PC-9 (cell line): ENCODE measurements around the gene CTIF. TPM values are rescaled to one million over a fixed set of nuclear protein-coding genes. Genes with fewer than 3 reads are reported as not detected.

Experiments used
- BruUV-seq: library from RNA; stranded (reverse); fragments of 400-500 nt; replicated peaks from 2 replicates; lab custom pipeline; 2021; lab: Mats Ljungman, UMichigan
- CTCF ChIA-PET: fragments of 300-600 bp; sonication (Branson Sonifier 250); formaldehyde crosslinking; loops from one replicate; lab custom pipeline; 2022; ENCODE audit warnings: antibody characterized with exemption; lab: Charles Lee
- POLR2A ChIA-PET: fragments of 300-600 bp; sonication (Branson Sonifier 250); formaldehyde crosslinking; loops from one replicate; lab custom pipeline; 2022; ENCODE audit warnings: antibody characterized with exemption; ENCODE audit not compliant: unreplicated experiment; lab: Charles Lee
- DNase-seq, 2 experiments: peaks; one replicate each; pipeline versions ENCODE4 v3.0.0 to v3.0.0-alpha.2; 2015 to 2022; ENCODE audit warnings: mixed read lengths in 1 of 2
- H2AFZ ChIP-seq: fragments of 200-600 bp; sonication (generic); 2 replicates; pipeline ENCODE4 v1.8.1; 2017; ENCODE audit warnings: antibody characterized with exemption
- H3F3A ChIP-seq: fragments of 200-600 bp; sonication (generic); 2 replicates; pipeline ENCODE4 v1.8.1; 2017; ENCODE audit warnings: antibody characterized with exemption, mild to moderate bottlenecking, low read depth; ENCODE audit not compliant: insufficient read depth
- H3K27ac ChIP-seq: fragments of 200-600 bp; sonication (generic); 2 replicates; pipeline ENCODE4 v1.6.1; 2016; ENCODE audit warnings: mixed run types
- H3K27me3 ChIP-seq: fragments of 200-600 bp; sonication (generic); 2 replicates; pipeline ENCODE4 v1.6.1; 2016; ENCODE audit warnings: low read depth, mixed run types; ENCODE audit not compliant: insufficient read depth
- H3K36me3 ChIP-seq: fragments of 200-600 bp; sonication (generic); 2 replicates; pipeline ENCODE4 v1.6.1; 2016; ENCODE audit warnings: low read depth, mixed run types
- H3K4me1 ChIP-seq: fragments of 200-600 bp; sonication (generic); replicated peaks from 2 replicates; pipeline ENCODE4 v1.6.1; 2016; ENCODE audit warnings: mixed run types; ENCODE audit not compliant: insufficient read depth
- H3K4me2 ChIP-seq: fragments of 200-600 bp; sonication (generic); 2 replicates; pipeline ENCODE4 v1.6.1; 2017; ENCODE audit warnings: mixed run types
- H3K4me3 ChIP-seq: fragments of 200-600 bp; sonication (generic); 2 replicates; pipeline ENCODE4 v1.6.1; 2016; ENCODE audit warnings: mixed run types
- H3K79me2 ChIP-seq: fragments of 200-600 bp; sonication (generic); 2 replicates; pipeline ENCODE4 v1.6.1; 2017; ENCODE audit warnings: low read depth, mixed run types
- H3K9me2 ChIP-seq: fragments of 200-600 bp; sonication (generic); 2 replicates; pipeline ENCODE4 v1.8.1; 2017; ENCODE audit warnings: mild to moderate bottlenecking; ENCODE audit not compliant: insufficient read depth
- H3K9me3 ChIP-seq: fragments of 200-600 bp; sonication (generic); 2 replicates; pipeline ENCODE4 v1.8.1; 2016; ENCODE audit warnings: low read depth; ENCODE audit not compliant: insufficient read depth
- H4K20me1 ChIP-seq: fragments of 200-600 bp; sonication (generic); 2 replicates; pipeline ENCODE4 v1.8.1; 2017; ENCODE audit not compliant: insufficient read depth
- EZH2 ChIP-seq: fragments of 200-600 bp; sonication (generic); IDR thresholded peaks from 2 replicates; pipeline ENCODE4 v1.8.0; 2017; ENCODE audit warnings: antibody characterized with exemption, low read depth
- intact Hi-C: fragments of 100-400 bp; cut with micrococcal nuclease; formaldehyde crosslinking; loops from one replicate; pipeline ENCODE4 v1.10.0; 2022; ENCODE audit not compliant: unreplicated experiment
- total RNA-seq: library from RNA; stranded (reverse); gene quantifications from 2 replicates; pipeline ENCODE4 v1.2.3, GENCODE V29; 2021
- TF ChIP-seq, protein P1 (sequence below): fragments of 200-600 bp; sonication (generic); conservative IDR thresholded peaks from 2 replicates; pipeline ENCODE4 v1.6.1; 2017; ENCODE audit warnings: mixed run types, antibody characterized with exemption, mild to moderate bottlenecking, moderate library complexity

The CTIF gene
- total RNA-seq, 1 experiment from 2014 or later: 26.2 TPM

DNA sequence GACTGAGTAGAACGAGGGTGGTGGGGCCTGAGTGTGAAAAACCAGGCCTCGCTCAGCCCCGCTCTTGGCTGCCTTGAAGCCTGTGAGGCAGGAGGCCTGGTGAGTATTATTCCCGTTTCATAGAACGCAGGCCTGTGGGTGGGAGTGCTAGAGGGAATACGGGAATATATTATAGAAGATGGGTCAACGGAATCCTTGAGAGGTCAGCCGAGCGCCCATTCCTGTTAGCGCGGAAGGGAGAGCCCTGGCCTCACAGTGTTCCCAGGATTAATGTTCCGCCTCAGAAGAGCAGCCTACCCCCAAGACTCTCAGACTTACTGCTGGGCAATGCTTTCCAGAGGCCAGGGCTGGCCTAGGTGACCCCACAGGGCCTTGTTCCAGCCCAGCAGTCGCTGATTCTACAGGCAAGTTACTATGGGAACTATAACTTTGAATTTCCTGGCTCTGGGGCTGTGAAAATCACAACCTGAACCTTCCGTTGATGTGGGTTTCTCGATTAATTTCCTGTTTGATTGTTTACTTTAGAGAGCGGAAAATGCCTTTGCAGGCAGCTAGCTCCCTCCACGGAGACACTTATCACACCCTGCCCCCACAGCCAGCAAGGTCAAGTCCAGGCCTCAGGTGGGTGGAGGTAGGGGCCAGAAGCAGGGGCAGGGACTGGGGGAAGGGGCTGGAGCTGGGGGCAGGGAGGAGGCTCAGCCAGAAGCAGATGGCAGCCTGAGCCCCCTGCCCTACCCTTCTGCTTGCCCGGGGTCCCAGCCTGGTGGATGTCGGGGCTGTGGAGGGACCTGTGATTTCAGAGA lies 303.6 kb downstream of the CTIF start:
- Histone ChIP-seq H3F3A (peaks cover 32% of the 10 kb centered on the region), H2AFZ (no peak overlapping the region), H3K9me3 (no peaks in the 10 kb centered on the region), H3K27ac (0 out of 2 replicates have a peak overlapping the region, but pooled peaks have one; percentile 17), H3K36me3 (no peaks in the 10 kb centered on the region), H3K4me2 (peak overlapping the region; percentile 27), H3K4me3 (no peak overlapping the region), H3K79me2 (no peaks in the 10 kb centered on the region), H3K9me2 (no peaks in the 10 kb centered on the region), H4K20me1 (no peaks in the 10 kb centered on the region), H3K4me1 (peaks cover 54% of the 10 kb centered on the region), H3K27me3 (no peaks in the 10 kb centered on the region)
- CTCF ChIA-PET: no interaction called here
- POLR2A ChIA-PET: interaction anchor here (0.5 kb wide), 1 partner anchor 374 kb away, joined by 3 read pairs; no protein-coding TSS in a partner anchor
- no peak for DNase-seq
- intact Hi-C loops: no loop called here
- BruUV-seq: no TSS peak
- TF ChIP-seq EZH2: no peak
- TF ChIP-seq, protein P1, sequence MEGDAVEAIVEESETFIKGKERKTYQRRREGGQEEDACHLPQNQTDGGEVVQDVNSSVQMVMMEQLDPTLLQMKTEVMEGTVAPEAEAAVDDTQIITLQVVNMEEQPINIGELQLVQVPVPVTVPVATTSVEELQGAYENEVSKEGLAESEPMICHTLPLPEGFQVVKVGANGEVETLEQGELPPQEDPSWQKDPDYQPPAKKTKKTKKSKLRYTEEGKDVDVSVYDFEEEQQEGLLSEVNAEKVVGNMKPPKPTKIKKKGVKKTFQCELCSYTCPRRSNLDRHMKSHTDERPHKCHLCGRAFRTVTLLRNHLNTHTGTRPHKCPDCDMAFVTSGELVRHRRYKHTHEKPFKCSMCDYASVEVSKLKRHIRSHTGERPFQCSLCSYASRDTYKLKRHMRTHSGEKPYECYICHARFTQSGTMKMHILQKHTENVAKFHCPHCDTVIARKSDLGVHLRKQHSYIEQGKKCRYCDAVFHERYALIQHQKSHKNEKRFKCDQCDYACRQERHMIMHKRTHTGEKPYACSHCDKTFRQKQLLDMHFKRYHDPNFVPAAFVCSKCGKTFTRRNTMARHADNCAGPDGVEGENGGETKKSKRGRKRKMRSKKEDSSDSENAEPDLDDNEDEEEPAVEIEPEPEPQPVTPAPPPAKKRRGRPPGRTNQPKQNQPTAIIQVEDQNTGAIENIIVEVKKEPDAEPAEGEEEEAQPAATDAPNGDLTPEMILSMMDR: no peak

DNA sequence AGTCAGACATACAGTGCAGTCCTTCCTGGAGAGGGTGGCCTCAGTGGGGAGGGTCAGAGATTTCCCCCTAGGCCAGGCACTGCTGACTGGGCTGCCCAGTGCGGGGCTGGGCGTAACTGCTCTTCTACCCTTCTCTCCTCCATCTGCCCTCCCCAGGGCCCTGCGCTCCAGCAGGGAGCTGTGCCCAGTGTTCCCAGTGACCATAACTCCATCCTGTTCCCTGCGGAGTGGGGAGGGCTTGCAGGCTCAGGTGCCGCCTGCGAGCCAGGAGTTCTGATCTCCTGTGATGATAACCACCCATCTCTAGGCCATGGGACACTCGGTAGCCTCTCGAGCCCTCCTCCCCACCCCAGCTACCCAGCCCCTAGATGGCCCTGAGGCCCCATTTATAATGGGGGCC lies 304.3 kb downstream of the CTIF start:
- Histone ChIP-seq H2AFZ (no peak overlapping the region), H3K36me3 (no peaks in the 10 kb centered on the region), H3K4me3 (no peak overlapping the region), H3K79me2 (no peaks in the 10 kb centered on the region), H3K9me2 (no peaks in the 10 kb centered on the region), H3K27me3 (no peaks in the 10 kb centered on the region), H3K4me1 (peaks cover 47% of the 10 kb centered on the region), H4K20me1 (no peaks in the 10 kb centered on the region), H3K9me3 (no peaks in the 10 kb centered on the region), H3K4me2 (no peak overlapping the region), H3K27ac (no peak overlapping the region), H3F3A (peaks cover 25% of the 10 kb centered on the region)
- ChIA-PET POLR2A (interaction anchor here (0.5 kb wide), 1 partner anchor 375 kb away, joined by 3 read pairs; no protein-coding TSS in a partner anchor), CTCF (no interaction called here)
- no TSS peak for BruUV-seq
- intact Hi-C loops: no loop called here
- no peak for DNase-seq
- TF ChIP-seq, protein P1: no peak
- TF ChIP-seq EZH2: no peak

DNA sequence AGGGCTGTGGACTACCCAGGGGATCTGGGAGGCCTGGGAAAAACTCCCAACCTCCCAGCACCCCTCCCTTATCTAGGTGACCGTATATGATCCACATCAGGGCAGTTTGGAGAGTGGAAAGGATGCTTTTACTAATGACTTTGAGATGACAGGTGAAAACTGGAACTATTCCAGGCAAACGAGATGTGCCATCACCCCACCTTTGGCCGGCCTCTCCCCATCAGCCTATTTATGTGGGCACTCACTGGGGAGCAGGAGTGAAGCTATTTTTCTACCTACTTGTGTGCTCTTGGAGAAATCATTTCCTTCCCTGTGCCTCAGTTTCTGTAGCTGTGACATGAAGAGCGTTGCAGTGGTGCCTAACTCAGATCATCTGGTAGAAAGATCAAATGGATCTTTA lies 304.8 kb downstream of the CTIF start:
- H3F3A ChIP-seq: peaks cover 20% of the 10 kb centered on the region
- H3K4me1 ChIP-seq: peaks cover 46% of the 10 kb centered on the region
- BruUV-seq: no TSS peak
- H3K79me2 ChIP-seq: no peaks in the 10 kb centered on the region
- H3K4me3 ChIP-seq: no peak overlapping the region
- no peaks in the 10 kb centered on the region for H3K9me3 ChIP-seq
- H3K4me2 ChIP-seq: no peak overlapping the region
- no peak for DNase-seq
- ChIA-PET POLR2A (no interaction called here), CTCF (no interaction called here)
- no peaks in the 10 kb centered on the region for H4K20me1 ChIP-seq
- no peak overlapping the region for H2AFZ ChIP-seq
- intact Hi-C loops: no loop called here
- no peaks in the 10 kb centered on the region for H3K9me2 ChIP-seq
- no peaks in the 10 kb centered on the region for H3K36me3 ChIP-seq
- TF ChIP-seq EZH2: no peak
- TF ChIP-seq, protein P1: no peak
- no peaks in the 10 kb centered on the region for H3K27me3 ChIP-seq
- H3K27ac ChIP-seq: no peak overlapping the region
